ENCODE data around the gene PPP2R5A.
A peak's percentile ranks its signal among the peaks of the same experiment; 100 is the strongest.
"Not testable (repeated sequence)": the region's sequence is repeated elsewhere in the genome, so short reads cannot be mapped to it uniquely, and the experiment has no call there.

Gene PPP2R5A

DNA sequence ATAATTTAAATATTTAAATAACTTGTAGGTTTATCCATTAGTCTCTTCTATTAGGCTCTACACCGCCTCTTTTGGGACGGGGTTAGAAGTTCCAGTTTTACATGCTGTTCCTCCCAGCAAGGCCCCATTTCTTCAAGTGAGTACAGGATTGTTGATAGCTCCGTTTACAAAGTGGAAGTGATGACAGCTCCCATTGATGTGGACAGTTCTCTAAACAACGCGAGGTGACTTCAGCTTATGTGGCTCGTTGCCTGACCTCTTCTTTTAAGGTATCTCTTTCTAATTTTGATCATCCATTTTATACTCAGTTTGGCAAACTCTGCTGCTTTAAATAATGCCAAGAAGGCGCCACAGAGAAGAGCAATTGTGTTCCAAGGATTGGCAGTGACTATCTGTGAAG is 79.8 kb downstream of the PPP2R5A start:
- no peak for DNase-seq

DNA sequence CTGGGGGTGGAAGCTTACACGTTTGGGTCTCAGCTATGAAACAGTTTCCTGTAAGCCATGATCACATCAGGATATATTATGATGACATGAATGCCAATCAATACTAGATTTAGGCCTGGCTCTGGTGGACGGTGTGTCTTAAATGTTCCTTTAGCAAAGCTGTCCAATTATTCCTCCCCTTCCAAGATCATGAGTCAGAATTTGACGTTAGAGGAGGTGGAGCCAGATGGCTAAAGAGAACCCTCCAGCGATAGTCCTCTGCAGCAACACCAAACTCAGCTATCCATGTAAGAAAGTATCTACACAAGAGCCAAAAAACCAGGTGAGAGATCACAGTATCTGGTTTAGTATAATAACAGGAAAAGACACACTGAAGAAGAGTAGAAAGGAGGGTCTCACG is 81.7 kb downstream of the PPP2R5A start:
- no peak for DNase-seq

DNA sequence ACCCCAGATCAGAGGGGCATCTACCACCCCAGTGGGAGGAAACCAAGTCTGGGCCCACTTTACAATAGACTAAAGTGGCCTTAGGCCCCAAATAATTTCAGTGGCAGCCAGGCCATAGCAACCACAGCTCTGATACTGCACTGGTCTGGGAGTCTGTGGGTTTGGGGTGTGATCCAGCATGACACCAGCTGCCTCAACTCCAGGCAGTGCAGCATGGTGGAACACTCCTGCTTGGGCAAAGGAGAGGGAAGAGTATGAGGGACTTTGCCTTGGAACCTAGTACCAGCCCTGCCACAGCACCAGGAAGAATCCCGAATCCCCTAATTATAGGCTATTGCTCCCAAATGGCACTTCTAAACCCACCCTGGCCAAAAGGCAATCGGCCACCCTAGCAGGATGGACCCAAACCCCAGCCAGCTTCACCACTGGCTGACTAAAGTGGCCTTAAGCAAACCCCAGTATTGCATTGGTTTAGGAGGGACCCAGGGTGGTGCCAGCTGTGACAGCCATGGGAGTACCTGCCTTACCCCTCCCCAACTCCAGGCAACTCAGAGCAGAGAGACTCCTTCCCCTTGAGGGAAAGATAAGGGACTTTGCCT is 82.4 kb downstream of the PPP2R5A start:
- no peak for DNase-seq

DNA sequence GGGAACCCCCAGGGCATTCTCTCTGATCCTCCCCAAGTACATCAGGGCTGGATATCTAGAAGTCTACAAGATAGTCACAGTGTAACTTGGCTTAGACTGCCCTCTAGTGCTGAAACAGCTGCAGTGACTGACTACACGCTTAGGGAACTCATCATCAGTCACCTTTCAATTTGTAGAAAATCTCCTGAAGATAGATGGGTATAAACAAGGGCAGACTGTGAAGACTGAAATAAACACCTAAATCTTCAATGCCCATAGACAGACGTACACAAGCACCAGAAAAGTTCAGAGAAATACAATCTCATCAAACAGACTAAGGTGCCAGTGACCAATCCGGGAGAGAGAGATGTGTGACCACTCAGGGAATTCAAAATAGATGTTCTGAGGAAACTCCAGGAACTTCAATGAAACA is 82.9 kb downstream of the PPP2R5A start:
- peak; percentile 67 for DNase-seq

DNA sequence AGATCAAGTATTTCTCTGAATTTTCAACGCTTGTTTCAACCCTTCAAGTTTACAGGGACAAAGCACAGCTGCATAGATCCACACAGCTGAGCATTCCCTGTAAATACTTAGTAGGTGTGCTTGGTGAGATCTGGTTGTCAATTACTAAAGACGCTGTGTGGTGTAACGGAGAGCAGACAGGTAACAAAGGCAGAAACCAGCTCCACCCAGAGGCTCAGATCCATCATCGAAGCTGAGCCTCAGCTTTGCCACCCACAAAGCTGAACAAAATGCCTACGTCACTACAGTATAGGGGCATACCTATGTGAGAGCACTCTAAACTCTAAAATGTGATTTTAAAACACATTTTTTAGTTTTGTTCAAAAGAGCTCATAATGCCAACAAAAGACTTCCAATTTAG is 90.8 kb downstream of the PPP2R5A start:
- DNase-seq = no peak

DNA sequence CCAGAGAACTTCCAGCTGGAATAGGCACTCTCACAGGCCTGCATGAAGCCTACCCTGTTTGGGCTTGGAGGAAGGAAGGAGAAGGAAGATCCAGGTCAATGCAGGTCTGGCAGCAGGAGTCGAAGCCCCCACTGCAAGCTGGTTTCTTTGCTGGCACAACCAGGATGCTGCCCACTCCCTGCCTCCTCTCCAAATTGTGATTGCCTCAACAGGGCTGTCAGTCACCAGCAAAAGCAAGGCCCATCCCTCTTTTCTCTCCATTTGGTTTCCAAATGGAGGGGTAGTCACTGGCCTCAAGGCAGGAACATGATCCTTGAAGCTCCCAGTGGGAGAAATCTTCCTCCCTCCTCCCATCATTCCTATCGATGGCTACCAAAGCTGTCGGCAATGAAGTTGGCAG is 92.4 kb downstream of the PPP2R5A start:
- DNase-seq = no peak

DNA sequence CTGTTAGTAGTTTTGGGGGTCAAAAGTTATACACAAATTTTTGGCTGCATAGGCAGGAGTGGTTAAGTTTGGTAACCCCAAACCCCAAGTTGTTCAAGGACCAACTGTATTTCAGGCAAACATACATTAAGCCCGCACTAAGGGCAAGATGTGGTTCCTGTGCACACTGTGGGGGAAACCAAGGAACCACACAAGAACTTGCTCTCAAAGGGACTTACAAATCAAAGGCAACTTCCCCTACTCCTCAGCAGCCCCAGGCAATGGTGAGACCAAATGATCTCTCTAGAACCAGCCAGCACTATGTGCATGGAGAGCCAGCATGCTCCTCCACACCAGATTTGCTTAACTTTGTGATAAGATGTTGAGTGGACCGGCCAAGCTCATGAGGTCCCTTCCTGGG is 94.2 kb downstream of the PPP2R5A start:
- DNase-seq = no peak

DNA sequence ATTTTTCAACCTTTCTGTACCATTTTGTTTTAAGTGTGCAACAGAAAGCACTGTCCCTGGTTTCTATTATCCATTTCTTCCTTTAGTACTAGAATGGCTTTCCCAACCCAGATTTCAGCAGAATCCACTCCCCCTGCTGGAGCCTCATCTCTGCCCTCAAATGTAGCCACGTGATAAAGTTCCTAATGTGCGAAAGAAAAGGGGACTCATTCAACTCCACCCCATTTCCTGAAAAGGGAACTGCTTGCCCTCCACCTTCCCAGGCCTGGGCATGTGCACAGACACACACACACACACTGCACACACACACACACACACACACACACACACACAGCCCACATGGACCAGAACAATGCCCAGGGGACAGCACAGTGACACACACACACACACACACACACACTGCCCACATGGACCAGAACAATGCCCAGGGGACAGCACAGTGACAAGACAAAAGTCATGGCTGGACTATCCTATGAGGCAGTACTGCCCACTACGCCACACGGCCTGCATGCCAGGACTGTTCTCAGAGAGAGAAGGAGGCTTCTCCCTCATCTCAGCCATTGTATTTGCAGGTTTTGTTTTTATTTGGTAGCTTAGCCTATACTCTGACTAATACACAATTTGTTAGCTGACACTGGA is 96.3 kb downstream of the PPP2R5A start:
- no peak for DNase-seq

DNA sequence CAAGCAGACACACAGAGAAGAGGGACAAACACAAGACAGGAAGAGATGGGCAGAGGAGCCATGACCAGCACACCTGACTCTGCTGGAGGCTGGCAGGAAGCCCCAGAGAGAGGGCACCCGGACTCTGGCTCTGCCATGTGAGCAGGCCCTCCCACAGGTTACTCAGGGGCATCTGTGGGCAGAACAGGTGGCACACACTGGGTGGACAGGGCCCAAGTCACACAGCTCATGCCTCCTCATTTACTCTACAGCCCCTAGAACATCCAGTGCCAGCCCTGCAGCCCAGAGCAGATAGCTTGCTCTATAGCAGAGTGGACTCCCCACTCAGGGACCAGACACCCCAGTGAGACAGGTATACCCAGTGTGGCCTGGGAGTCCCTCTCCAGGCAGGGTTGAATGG is 100.8 kb downstream of the PPP2R5A start:
- no peak for DNase-seq

DNA sequence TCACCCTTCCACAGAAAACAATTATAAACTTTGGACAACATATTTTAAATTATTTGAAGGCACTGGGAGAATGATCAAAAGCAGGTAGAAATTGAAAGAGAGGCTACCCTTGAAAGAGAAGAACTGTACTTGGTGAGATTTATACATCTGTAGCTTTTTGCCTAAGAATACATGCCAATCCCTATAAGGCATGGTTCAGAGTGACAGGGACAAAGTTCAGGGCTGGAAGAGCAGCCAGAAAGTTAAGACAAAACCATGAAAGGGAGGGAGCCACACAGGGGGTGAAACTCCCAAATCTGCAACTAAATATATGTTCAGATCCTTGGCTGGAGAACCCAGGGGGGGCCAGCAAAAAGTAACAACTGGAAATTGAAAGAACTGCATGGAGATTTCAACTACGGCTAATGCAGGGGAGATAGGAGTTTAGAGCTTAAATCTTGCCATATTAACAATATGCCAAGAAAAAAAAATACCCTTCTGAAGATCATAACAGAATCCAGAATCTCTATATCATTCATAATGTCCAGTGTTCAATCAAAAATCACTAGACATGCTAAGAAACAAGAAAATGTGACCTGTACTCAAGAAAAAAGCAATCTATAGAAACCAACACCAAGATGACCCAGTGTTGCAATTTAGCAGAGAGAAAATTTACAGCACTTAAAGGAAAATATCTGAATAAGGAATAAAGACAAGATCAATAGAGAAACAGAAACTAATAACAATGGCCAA is 103.9 kb downstream of the PPP2R5A start:
- no peak for DNase-seq

DNA sequence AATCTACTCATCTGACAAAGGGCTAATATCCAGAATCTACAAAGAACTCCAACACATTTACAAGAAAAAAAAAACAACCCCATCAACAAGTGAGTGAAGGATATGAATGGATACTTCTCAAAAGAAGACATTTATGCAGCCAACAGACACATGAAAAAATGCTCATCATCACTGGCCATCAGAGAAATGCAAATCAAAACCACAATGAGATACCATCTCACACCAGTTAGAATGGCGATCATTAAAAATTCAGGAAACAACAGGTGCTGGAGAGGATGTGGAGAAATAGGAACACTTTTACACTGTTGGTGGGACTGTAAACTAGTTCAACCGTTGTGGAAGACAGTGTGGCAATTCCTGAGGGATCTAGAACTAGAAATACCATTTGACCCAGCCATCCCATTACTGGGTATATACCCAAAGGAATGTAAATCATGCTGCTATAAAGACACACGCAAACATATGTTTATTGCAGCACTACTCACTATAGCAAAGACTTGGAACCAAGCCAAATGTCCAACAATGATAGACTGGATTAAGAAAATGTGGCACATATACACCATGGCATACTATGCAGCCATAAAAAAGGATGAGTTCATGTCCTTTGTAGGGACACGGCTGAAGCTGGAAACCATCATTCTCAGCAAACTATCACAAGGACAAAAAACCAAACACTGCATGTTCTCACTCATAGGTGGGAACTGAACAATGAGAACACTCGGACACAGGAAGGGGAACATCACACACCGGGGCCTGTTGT is 110.6 kb downstream of the PPP2R5A start:
- not testable (repeated sequence) for DNase-seq

DNA sequence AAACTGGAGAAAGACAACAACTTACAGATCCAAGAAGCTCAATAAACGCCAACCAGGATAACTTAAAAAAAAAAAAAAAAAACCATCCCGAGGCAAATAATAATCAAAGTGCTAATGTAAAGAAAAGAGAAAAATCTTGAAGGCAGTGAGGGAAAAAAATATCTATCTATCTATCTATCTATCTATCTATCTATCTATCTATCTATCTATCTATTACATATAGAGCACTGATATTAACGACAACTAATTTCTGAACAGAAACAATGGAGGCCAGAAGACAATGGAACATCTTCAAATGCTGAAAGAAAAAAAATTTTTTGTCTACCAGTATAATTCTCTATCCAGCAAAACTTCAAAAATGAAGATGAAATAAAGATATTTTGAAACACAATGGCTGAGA is 111.4 kb downstream of the PPP2R5A start:
- no peak for DNase-seq

DNA sequence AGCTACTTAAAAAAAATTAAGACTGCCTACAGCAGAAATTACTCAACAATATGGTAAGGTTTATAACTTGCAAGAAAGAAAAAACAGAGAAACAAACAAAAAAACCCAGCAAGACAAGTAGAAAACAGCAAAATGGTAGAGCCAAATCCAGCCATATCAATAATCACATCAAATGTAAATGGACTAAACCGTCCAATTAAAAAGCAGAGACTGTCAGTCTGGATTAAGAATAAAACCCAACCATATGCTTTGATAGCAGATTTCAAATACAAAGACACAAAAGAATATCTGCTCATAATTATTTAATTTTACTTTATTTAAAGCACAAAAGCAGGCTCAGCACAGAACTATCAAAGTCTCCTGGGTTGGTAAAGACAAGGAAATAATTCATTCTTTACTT is 112.0 kb downstream of the PPP2R5A start:
- DNase-seq = no peak

DNA sequence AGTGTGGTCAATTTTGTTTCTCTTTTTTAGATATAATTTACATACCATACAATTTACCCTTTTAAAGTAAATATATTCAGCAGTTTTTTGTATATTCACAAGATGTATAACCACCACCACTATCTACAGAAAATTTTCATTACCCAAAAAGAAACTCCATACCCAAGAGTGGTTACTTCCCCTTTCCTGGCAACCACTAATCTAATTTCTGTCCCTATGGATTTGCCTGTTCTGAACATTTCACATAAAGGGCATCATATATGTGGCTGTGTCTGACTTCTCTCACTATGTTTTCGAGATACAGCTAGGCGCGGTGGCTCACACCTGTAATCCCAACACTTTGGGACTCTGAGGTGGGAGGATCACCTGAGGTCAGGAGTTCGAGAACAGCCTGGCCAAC is 115.8 kb downstream of the PPP2R5A start:
- DNase-seq = peak; percentile 9

DNA sequence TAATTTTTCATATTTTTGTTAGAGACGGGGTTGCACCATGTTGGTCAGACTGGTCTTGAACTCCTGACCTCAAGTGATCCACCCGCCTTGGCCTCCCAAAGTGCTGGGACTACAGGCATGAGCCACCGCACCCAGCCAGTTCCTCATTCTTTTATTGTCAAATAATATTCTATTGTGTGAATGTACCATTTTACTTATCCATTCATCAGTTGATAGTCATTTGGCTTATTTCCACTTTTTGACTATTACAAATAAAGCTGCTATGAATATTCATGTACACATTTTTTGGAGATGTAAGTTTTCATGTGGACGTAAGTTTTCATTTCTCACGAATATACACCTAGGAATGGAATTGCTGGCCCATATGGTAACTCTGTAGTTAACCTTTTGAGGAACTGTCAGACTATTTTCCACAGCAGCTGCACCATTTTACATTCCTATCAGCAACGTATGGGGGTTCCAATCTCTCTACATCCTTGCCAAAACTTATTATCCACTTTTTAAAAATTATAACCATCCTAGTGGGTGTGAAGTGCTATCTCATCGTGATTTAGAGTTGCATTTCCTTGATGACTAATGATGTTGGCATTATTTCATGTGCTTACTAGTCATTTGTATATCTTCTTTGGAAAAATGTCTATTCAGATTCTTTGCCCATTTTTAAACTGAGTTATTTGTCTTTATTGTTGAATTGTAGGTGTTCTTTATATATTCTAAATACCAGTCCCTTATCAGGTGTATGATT is 116.8 kb downstream of the PPP2R5A start:
- DNase-seq = no peak

DNA sequence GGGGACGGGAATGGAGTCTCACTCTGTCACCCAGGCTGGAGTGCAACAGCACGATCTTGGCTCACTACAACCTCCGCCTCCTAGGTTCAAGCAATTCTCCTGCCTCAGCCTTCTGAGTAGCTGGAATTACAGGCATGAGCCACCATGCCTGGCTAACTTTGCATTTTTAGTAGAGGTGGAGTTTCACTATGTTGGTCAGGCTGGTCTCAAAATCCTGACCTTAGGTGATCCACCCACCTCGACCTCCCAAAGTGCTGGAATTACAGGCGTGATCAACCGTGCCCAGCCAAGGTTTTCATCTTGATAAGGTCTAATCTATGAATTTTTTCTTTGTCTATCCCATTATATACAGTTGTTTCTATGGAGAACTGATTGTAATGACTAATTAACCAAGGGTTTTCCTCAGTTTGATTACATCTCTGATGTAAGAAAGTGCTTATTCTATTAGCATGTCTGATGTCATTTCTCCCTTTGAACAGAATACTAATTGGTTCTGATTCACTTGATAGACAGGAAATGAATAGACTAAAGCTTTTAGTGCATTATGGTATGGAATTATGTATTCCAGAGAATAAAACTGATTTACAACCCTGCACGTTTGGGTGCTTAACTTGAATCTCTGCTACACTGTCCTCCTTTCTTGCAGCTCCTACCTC is 117.6 kb downstream of the PPP2R5A start:
- DNase-seq = no peak

DNA sequence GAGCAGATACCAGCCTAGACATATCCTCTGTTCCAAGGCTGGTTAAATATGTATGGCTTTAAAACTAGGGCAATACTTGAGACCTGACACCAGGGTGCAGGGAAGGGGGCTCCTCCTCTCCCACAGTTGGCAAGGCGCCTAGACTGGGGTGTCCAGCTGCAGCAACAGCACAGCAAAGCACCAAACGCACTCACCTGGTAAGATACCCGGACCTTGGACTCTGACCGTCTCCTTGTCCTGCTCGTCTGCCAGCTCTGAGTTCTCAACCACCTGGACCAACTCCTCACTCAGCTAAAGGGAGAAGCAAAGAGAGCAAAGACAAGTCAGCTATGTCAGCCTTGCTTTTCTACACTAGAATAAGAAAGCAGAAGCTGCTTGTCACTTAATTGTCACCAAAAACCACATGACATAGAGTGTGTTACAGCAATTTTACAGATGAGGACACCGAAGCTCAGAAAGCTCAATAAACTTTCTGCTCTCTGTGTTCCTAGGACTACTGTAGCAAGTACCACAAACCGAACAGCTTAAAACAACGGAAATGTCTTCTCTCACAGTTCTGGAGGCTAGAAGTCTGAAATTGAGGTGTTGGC is 125.1 kb downstream of the PPP2R5A start:
- DNase-seq = no peak

Data from activated CD8-positive, alpha-beta memory T cell treated with anti-CD3 and anti-CD28 coated beads for 24 hours (primary cell).